CD4-positive, alpha-beta T cell treated with Interleukin-21 for 1 hour (primary cell): ENCODE measurements around the gene PDZD11.
"Not testable (repeated sequence)": the region's sequence is repeated elsewhere in the genome, so short reads cannot be mapped to it uniquely, and the experiment has no call there.

Experiments used
- DNase-seq: peaks from one replicate; pipeline ENCODE4 v3.0.0-alpha.2; 2020

PDZD11 gene

DNA sequence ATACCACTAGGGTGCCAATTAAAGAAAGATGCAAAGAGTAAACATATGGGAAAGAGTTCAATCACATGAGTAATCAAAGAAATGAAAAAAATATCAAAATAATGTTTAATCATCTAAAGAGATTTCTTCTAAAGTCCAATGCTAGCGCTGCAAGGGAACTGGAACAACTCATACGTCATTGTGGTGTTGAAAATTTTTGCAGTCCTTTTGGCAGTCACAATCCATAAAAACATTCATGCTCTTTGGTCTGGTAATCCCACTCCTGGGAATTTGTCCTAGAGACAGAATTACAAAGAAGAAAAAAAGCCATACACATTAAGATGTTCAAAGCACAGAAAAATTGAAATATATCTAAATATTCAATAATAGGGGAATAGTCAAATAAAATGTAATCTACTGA lies 34.3 kb downstream of the PDZD11 start:
- no peak for DNase-seq

DNA sequence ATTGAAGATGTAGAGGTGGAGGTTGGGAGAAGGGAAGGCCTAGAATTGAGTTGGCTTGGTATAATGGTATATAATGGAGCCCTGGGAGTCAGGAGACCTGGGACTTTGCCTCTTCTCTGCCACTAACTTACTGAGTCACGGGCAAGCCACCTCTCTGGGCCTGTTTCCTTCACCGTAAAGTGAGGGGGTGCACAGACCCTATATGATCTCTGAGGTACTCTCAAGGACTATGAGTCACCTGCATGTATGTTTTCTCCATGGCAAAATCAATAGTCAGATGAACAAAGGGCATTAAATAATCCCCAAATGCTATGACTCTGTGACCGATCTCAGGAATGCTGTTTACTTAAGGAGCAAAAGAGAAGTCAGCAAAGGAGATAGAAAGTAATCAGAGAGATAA lies 34.8 kb downstream of the PDZD11 start:
- DNase-seq = no peak

DNA sequence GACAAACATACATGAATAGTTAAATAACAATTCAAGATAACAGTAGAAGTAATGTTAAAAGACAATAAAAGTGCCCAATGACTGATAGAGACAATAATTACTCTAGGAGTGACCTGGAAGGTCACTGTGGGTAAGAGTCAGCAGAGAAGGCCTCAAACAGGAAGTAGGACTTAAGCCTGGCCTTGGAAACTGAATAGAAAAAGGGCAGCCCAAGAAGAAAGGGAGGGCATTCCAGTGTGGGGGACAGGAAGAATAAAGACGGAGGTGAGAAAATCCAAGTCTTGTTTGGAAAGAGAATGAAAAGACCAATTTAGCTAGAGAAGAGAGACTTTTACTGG lies 35.7 kb downstream of the PDZD11 start:
- no peak for DNase-seq

DNA sequence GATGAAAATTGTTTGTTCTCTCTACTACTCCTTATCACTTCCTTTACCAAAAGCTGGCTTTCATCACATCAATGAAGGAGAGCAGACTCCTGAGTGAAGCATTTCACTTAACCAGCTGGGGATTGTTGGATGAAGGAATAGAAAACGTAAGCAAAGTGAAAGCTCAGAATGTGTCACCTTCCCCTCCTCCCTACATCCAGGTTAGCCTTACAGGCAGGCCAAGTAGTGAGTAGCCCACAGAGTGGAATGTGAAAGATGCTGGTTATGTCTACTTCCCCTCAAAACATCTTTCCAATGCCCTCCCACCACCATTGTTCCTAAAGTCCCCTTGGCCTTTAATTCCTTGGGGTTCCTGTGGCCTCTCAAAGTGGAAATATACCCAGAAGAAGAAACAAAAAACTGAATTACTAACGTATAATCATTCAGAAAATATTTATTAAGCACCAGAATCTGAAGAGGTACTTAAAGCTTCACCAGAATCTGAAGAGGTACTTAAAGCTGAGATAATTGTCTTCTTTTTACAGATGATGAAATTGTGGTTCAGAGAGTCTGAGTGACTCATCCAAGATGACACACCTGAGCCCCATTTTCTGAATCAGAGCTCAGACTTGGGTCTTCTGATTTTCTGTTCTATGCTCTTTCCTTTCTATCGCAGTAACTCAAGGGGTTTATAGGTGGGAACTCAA lies 36.2 kb downstream of the PDZD11 start:
- DNase-seq = no peak

DNA sequence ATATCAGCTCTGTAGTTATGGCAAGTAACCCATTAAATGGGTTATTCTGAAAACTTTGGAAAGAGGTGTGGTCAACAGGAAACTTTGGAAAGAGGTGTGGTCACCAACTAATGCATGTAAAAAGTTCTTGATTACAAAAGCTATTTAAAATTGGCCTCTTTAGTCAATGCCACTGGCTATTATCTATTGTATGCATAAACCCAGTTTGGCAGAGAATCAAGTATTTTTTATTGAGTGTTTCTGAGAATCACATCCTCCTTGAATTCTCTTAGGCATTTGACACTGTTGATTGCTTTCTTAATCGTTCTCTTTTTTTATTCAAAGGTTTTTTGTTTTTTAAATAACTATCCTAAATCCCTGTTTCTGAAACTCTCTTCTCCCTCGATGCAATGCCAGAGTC lies 37.2 kb downstream of the PDZD11 start:
- DNase-seq = no peak

DNA sequence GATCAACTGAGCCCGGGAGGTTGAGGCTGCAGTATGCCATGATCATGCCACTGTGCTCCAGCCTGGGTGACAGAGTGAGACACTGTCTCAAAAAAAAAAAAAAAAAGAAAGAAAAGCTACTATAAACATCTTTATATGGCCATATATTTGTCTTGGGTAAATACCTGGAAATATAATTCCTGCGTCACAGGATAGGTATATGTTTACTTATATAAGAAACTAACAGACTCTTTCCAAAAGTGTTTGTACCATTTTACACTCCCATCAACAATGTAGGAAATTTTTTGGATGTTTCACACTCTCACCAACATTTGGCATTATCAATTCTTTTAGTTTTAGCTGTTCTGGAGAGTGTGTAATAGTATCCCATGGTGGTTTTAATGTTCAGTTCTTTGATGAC lies 42.5 kb downstream of the PDZD11 start:
- no peak for DNase-seq

DNA sequence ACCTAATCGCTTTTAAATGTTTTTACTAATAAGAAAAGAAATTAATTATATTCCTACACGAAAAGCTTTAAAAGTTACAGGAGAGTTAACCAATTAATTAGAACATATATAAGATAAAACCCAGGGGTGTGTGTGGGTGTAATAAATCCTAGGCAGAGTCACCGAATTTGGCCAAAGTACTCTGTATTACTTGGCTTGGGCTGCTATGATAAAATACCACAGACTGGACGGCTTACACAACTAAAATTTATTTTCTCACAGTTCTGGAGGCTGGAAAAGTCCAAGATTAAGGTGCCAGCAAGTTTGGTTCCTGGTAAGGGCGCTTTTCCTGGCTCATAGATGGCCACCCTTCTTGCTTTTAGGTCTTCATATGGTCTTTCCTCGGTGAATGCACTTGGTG lies 44.8 kb downstream of the PDZD11 start:
- no peak for DNase-seq

DNA sequence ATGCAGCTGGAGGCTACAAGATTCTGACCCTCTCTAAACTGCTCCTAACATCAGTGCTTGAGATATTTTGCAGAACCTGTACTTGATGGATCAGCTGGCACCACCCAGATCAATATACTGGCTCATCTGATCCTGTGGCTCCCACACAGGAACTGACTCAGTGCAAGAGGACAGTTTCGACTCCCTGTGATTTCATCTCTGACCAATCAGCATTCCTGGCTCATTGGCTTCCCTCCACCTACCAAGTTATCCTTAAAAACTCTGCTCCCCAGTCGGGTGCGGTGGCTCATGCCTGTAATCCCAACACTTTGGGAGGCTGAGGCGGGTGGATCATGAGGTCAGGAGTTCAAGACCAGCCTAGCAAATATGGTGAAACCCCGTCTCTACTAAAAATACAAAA lies 46.1 kb downstream of the PDZD11 start:
- DNase-seq = not testable (repeated sequence)

DNA sequence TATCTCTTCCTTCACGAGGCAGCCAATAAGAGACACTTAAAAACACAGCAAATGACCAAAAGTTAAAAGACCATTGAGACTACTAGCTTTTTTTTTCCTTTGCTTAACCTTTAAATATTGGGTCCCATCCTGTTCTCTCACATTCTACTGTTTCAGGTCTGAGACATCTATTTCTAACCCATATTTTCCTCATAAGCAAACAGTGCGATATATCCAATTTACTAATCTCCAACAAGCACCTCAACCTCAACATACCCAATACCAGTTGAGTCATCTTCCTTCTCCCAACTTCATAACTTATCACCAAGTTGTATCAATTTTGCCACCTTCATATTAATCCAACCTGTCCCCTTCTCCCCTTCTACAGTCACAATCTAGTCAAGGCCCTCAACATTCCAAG lies 48.2 kb downstream of the PDZD11 start:
- DNase-seq = no peak

DNA sequence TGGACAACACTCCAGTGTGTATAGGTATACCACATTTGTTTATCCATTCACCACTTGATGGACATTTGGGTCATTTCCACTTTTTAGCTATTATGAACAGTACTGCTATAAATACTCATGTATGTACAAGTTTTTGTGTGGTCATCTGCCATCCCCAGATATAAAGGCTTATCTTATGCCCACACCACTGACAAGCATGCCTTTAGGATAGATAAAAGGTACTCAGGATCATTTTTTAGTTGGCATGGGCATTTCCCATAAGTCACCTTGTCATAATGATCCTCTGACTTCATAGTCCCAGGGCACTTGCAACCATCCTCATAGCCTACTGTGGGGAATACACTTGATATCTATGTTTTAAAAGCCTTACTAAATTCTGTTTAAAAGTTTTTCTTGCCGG lies 49.0 kb downstream of the PDZD11 start:
- DNase-seq = no peak
